ENCODE results near the gene SLC35A4. TPM values are rescaled to one million over a fixed set of nuclear protein-coding genes. Genes with fewer than 3 reads are reported as not detected.
A peak's percentile ranks its signal among the peaks of the same experiment; 100 is the strongest.

SLC35A4 gene
- polyA plus RNA-seq, 1 experiment = 63.4 TPM

DNA sequence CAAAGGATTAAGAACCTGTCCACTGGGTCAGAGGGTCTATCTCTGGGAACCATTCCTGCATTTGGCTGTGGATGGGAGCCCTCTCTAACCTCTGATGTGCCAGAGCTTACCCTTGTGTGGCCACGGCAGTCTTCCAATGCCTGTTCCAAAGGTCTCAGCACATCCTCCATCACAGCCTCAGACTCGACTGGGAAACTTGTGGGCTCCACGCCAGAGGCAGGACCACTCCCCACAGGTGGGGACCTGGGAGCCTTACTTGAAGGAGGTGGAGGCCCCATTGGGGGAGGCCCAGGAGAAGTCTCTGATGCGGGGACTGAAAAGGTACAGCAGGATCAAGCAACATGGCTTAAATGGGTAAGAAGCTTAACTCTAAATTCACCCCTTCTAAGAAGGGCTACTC is 12.8 kb upstream of the SLC35A4 start:
- H3K27me3 ChIP-seq (ENCODE audit: control insufficient read depth, insufficient read depth, low read length) = no peaks in the 10 kb centered on the region
- H3K9me3 ChIP-seq (ENCODE audit: control insufficient read depth, insufficient read depth, low read length) = peaks cover under 1% of the 10 kb centered on the region; the same call in 1 of the 2 replicates
- POLR2A ChIA-PET = interaction anchor here (0.7 kb wide), 1 partner anchor 84 kb away, joined by 4 read pairs; no protein-coding TSS in a partner anchor
- no peak overlapping the region for H3K4me3 ChIP-seq (ENCODE audit: low read depth, low read length)
- DNase-seq (ENCODE audit: low read depth, low spot score) = no peak
- H3K27ac ChIP-seq (ENCODE audit: low read depth, low read length) = no peak overlapping the region
- CTCF ChIA-PET = no interaction called here
- TF ChIP-seq, protein P1, sequence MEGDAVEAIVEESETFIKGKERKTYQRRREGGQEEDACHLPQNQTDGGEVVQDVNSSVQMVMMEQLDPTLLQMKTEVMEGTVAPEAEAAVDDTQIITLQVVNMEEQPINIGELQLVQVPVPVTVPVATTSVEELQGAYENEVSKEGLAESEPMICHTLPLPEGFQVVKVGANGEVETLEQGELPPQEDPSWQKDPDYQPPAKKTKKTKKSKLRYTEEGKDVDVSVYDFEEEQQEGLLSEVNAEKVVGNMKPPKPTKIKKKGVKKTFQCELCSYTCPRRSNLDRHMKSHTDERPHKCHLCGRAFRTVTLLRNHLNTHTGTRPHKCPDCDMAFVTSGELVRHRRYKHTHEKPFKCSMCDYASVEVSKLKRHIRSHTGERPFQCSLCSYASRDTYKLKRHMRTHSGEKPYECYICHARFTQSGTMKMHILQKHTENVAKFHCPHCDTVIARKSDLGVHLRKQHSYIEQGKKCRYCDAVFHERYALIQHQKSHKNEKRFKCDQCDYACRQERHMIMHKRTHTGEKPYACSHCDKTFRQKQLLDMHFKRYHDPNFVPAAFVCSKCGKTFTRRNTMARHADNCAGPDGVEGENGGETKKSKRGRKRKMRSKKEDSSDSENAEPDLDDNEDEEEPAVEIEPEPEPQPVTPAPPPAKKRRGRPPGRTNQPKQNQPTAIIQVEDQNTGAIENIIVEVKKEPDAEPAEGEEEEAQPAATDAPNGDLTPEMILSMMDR (IDR thresholded peaks at IDR 0.05; ENCODE audit: low read depth, low read length) = no peak

DNA sequence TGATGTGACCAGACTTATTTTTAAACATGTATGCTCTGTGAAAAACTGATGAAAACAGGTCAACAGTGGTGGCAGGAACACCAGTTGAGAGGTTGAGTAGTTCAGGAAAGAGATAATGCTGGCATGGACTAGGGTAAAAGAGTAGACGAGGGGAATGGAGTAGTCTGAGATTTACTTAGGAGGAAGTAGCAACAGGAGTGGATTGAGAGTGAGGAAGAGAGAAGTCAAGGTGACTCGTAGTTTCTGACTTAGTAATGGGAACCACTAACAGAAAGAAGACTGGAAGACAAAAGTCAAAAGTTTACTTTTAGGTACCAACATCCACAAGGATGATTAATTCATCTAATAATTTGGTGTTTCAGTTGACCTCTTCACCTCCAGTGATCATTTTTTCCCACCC is 11.0 kb upstream of the SLC35A4 start:
- peak overlapping the region; percentile 52 for H3K27ac ChIP-seq (ENCODE audit: low read depth, low read length)
- CTCF ChIA-PET = interaction anchor here (0.7 kb wide), 2 partner anchors 81 to 137 kb away, joined by 3 to 4 read pairs; partner anchors contain the start of genes HARS1 and HARS2

DNA sequence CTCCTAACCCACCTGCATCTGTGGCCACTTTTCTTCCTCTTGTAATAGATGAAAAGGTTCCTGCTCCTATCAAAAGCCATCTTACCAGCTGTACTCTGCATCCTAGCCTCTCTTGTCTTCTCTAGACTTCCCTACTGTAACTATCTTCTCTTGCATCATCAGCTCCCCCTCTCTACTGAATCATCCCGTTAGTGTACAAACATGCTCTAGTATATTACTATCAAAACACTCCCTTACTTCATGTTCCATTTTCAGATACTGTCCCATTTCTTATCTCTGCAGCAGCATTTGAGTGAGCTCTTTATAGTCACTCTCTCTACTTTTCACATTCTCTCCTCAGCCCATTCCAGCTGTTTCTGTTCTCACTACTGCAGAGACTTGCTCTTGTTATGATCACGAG is 10.2 kb upstream of the SLC35A4 start:
- POLR2A ChIA-PET = interaction anchor here (1.0 kb wide), 1 partner anchor 93 kb away, joined by 6 read pairs; the partner anchor contains the start of genes IK and NDUFA2
- CTCF ChIA-PET = interaction anchor here (0.6 kb wide), 1 partner anchor 11 kb away, joined by 3 read pairs; no protein-coding TSS in a partner anchor
- no peaks in the 10 kb centered on the region for H3K27me3 ChIP-seq (ENCODE audit: control insufficient read depth, insufficient read depth, low read length)
- peak overlapping the region; percentile 10; the same call in 1 of the 2 replicates for H3K4me3 ChIP-seq (ENCODE audit: low read depth, low read length)
- peak overlapping the region; percentile 52 for H3K27ac ChIP-seq (ENCODE audit: low read depth, low read length)
- H3K9me3 ChIP-seq (ENCODE audit: control insufficient read depth, insufficient read depth, low read length) = peaks cover 3% of the 10 kb centered on the region; the same call in 1 of the 2 replicates
- DNase-seq (ENCODE audit: low read depth, low spot score) = peak; percentile 27
- TF ChIP-seq, protein P1 (IDR thresholded peaks at IDR 0.05; ENCODE audit: low read depth, low read length) = no peak

More for the DNA sequence above, 11.0 kb upstream of the SLC35A4 start:
- H3K4me3 ChIP-seq (ENCODE audit: low read depth, low read length) = no peak overlapping the region
- no peaks in the 10 kb centered on the region for H3K27me3 ChIP-seq (ENCODE audit: control insufficient read depth, insufficient read depth, low read length)
- TF ChIP-seq, protein P1 (IDR thresholded peaks at IDR 0.05; ENCODE audit: low read depth, low read length) = no peak
- peaks cover 3% of the 10 kb centered on the region; the same call in 1 of the 2 replicates for H3K9me3 ChIP-seq (ENCODE audit: control insufficient read depth, insufficient read depth, low read length)
- POLR2A ChIA-PET = no interaction called here
- DNase-seq (ENCODE audit: low read depth, low spot score) = no peak

DNA sequence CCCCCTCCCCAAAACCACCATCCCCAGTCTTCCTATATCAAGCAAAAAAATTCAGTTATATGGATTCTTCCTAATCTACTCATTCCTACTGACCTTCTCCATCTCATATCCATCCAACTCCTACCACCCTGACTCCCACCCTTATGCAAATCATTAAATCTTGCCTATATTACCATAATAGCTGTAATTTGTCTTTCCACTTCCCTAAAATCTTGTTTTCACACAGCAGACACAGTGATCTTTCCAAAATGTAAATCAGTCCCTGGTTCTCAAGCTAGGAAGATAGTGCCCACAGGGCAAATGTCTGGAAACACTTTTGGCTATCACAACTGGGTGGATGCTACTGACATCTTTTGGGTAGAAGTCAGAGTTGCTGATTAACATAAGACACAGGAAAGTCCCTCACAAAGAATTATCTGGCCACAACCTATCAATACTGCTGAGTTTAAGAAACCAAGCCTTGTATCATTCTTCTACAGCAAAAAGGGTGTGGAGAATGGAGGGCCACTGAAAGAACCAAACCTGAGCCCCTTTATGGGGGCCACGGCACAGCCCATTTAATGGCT is 8.8 kb upstream of the SLC35A4 start:
- Histone ChIP-seq H3K27me3 (ENCODE audit: control insufficient read depth, insufficient read depth, low read length) (no peaks in the 10 kb centered on the region), H3K27ac (ENCODE audit: low read depth, low read length) (no peak overlapping the region), H3K4me3 (ENCODE audit: low read depth, low read length) (peak overlapping the region; percentile 83), H3K9me3 (ENCODE audit: control insufficient read depth, insufficient read depth, low read length) (peaks cover 3% of the 10 kb centered on the region; the same call in 1 of the 2 replicates)
- ChIA-PET POLR2A (interaction anchor here (2.5 kb wide), 1 partner anchor 8 kb away, joined by 42 read pairs; the partner anchor contains the start of gene EIF4EBP3), CTCF (interaction anchor here (4.0 kb wide), 1 partner anchor 8 kb away, joined by 17 read pairs; the partner anchor contains the start of gene EIF4EBP3)
- TF ChIP-seq, protein P1 (IDR thresholded peaks at IDR 0.05; ENCODE audit: low read depth, low read length) = no peak
- DNase-seq (ENCODE audit: low read depth, low spot score) = no peak

DNA sequence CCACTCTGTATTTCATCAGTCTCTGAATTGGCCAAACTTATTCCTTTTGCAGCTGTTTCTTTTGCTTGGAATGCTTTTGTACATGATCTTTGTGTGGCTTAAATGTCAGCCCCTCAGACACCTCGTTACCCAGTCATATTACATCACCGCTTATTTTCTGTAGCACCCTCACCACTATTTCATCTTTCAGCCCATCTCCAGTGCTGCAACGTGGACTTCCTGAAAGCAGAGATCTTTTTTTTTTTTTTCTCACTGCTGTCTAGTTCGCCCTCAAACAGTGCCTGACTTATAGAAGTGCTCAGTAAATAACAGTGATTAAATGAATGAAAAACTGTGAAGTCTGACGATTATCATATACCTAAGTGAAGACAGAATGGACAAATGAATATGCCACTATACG is 8.2 kb upstream of the SLC35A4 start:
- H3K27me3 ChIP-seq (ENCODE audit: control insufficient read depth, insufficient read depth, low read length) = no peaks in the 10 kb centered on the region
- peaks cover 3% of the 10 kb centered on the region; the same call in 1 of the 2 replicates for H3K9me3 ChIP-seq (ENCODE audit: control insufficient read depth, insufficient read depth, low read length)
- POLR2A ChIA-PET = interaction anchor here (2.5 kb wide), 1 partner anchor 9 kb away, joined by 42 read pairs; the partner anchor contains the start of gene EIF4EBP3
- no peak overlapping the region for H3K27ac ChIP-seq (ENCODE audit: low read depth, low read length)
- peak overlapping the region; percentile 83 for H3K4me3 ChIP-seq (ENCODE audit: low read depth, low read length)
- DNase-seq (ENCODE audit: low read depth, low spot score) = no peak
- CTCF ChIA-PET = interaction anchor here (4.0 kb wide), 1 partner anchor 9 kb away, joined by 17 read pairs; the partner anchor contains the start of gene EIF4EBP3
- TF ChIP-seq, protein P1 (IDR thresholded peaks at IDR 0.05; ENCODE audit: low read depth, low read length) = no peak
